Endometrial microvascular endothelial cells (primary cell): ENCODE results near the gene DCAF8. TPM values are rescaled to one million over a fixed set of nuclear protein-coding genes. Genes with fewer than 3 reads are reported as not detected.

ENCODE experiments used
- in situ Hi-C: cut with HindIII; loops from 2 replicates; pipeline ENCODE4 v1.10.0; 2017; ENCODE audit warnings: low sequenced_read_pairs, low pct_unique_long_range_greater_than_20kb; ENCODE audit errors: inconsistent ontology term
- total RNA-seq: library from RNA; depleted of rRNA; stranded (reverse); fragments of >200 nt; gene quantifications from one replicate; pipeline ENCODE4 v1.2.3, GENCODE V29; 2015; ENCODE audit errors: inconsistent ontology term

The DCAF8 gene
- total RNA-seq, 1 donor from 2014 or later, result 64.8 TPM

DNA sequence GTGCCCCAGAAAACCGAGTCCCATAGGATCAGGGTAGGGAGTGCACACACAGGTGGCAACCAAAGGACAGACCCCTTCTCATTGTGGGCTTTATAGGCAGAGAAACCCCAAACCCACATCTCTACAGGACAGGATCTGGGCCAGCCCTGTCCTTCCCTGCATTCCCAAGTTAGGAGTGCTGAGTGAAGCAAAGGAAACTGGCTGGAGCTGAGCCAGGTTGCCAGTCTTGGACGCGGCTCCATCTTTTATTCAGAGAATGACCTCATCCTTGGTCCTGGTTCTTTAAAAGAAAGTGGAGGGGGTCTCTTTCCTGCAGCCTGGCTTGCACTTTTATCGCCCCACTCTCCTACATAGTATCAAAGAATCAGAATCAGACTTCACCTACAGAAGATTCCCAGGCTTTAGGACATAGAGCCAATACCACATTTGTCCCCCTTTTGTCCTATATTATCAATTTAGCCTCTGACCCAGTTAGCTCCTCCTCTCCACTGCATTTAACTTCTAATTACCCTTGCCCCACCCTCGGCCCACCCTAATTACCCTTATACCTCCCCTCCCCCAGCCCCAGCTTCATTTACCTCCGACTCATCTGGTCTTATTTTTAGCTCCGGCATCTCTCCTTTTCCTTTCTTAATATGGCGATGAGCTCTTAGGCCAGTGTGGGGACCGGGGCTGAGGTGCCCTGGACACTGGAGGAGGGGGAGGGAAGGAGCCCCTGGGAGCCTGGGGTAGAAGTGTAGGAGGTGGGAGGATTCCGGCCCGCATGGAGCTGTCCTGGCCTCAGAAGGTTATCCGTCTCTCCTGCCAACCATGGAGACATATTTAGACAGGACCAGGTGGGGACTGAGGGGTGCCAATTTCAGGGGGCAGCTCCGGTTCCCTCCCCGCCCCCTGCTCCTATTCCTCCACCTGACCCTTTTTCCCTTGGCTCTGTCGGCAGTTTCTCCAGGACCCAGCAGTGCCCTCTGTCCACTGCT is 72.4 kb downstream of the DCAF8 start, which contains the start of gene CASQ1:
CASQ1 (plus strand) TSS at position 927 of the 977 bp plus-strand sequence. CDS start 177 bp downstream, outside the sequence.
- in situ Hi-C loops, result no loop called here

DNA sequence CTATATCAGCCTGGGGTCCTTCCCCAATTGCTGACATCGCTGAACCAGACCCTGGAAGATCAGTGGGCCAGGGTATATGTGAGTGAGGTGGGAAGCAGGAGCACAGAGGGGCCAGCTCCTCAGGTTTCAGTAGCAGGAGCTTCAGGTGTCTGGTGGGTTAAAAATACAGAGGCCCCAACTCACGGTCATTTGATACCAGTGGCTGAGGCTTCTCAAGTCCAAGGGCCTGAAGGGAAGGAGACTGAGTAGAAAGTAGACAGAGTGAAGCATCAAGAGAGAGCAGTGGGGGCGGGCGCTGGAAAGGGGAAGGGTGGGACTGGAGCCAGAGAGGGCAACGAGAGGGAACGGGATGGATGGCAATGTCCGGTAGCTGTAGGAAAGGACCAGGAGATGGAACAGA is 74.0 kb downstream of the DCAF8 start:
- in situ Hi-C loops, result no loop called here

DNA sequence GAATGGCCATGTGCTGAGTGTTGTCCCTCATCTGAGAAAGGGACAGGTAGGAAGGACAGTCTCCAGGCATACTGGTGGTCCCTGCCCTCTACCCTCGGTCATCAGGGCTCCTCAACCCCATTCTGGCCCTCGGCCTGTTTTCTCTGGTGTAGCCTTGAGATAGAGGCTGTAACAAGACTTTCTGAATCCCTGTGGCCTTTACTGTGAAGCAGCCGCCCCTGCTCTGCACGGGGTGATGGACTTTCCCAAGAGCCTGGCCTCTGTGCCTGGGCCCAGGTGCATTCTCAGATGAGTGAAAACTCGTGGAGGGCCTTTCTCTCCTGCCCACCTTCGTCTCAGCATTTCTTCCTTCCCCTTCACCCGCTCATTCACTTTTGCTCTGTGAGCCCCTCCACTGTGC is 74.9 kb downstream of the DCAF8 start:
- in situ Hi-C loops, result no loop called here

DNA sequence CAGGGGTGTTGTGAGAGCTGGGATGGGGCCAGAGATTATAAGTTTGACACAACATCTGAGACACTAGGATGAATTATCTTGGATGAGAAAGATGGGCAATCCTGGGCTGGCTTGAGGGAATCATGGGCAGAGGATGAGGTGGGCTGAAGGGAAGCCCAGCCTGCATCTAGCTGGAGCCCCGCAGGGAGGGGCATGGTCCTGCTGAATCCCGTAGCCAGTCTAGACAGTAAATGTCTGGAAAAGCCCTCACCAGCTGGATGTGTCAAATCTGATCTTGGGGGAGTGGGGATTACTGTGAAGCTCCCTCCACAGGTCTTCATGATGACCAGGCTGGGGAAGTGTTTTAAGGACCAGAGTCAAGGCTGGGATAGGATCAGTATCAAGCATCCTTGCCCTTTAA is 75.6 kb downstream of the DCAF8 start:
- in situ Hi-C loops, result no loop called here

DNA sequence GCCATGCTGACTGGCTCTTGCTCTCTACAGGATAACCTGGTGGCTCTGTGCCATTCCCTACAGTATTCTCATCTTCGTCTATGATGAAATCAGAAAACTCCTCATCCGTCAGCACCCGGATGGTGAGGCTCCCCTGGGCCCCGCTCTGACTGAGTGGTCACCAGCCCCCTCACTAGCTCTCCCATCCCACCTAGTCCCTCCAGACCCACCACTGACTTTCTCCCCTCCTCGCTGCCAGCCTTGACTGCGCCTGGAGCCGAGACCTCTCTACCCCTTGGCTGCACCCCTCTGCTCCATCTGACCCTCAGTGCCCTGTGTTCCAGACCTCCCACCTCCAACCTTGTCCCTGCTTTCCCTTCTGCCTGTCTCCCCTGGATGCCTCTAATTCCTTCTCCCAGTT is 76.1 kb downstream of the DCAF8 start:
- in situ Hi-C loops, result no loop called here

DNA sequence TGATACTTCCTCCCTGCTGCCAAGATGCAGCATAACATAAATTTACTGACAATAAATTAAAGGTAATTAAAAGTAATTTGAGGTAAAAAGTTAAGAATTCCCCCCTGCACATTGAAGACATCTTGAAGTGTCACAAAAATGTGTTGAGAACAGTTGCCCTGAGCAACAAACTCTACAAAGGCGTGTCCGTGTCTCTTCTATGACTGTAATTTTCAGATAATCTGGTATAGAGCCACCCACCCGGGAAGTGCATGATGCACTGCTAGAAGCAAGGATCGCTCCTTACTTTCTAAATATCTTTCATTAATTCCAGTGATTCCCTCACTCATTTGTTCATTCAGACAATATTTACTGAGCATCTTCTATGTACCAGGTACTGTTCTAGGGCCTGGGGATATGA is 83.0 kb downstream of the DCAF8 start:
- in situ Hi-C loops, result no loop called here

DNA sequence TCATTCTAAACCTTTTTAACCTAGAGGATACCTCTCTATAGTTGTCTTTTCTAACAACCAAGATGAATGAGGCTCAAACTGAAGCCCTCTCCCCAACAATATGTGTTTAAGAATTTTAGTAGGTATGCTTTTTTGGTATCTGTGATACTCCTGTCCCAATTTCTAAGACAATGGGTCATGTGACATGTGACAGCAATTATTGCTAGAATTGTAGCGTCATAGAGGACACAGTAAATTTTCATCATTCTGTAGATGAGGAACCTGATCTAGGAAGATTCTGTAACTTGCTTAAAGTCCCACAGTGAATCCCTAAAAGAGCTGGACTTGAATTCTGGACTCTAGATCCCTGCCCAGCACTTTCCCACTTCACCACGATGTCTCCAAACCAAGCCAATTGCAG is 83.6 kb downstream of the DCAF8 start:
- in situ Hi-C loops, result no loop called here

DNA sequence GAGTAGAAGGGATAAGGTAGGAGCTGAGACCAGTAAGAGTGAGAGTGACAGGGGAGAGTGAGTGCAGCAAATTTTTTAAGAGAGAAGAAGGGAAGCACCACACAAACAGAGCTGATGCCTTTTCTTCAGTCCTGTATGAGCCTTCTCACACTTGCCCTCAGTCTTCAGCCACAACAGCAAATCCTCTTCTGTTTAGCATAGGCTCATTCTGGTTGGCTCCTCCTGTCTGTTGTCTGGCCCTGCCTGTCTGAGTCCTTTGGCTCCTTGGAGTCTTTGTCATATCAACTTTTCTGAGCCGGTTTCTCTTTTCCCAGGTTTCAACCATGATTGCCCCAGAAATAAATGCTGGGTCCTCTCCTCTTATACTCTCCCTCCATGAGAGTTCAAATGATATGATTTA is 84.7 kb downstream of the DCAF8 start:
- in situ Hi-C loops, result no loop called here

DNA sequence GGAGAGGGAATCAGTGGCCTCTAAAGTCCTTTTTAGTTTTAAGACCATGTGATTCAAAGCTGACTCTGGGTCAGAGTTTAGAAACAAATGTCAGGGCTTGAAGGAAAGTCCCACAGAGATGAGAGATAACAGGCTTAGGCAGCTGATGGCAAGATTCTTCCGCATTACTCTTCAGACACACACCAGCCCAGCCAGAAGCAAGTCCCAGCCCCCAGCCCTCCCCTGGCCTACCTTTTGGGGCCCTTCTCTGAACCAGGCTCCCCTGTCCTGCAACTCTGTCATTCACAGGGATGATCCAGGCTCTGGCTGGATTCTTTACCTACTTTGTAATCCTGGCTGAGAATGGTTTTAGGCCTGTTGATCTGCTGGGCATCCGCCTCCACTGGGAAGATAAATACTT is 85.1 kb downstream of the DCAF8 start:
- in situ Hi-C loops, result no loop called here

DNA sequence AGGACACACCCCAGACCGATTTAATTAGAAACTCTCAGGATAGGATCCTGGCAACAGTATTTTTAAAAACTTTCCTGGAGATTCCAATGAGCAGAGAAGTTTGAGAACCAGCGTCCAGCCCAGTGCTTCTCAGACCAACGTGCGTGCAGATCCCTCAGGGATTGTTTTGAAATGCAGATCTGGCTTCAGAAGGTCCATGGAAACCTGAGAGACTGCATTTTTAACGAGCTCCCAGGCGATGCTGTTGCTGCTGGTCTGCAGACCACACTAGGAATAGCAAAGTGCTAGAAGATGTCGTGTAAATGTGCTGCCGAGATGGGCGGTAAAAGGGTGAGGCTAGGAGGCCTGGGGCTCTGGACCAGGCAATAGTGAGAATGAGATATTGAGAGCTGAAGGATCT is 90.4 kb downstream of the DCAF8 start:
- in situ Hi-C loops, result no loop called here

DNA sequence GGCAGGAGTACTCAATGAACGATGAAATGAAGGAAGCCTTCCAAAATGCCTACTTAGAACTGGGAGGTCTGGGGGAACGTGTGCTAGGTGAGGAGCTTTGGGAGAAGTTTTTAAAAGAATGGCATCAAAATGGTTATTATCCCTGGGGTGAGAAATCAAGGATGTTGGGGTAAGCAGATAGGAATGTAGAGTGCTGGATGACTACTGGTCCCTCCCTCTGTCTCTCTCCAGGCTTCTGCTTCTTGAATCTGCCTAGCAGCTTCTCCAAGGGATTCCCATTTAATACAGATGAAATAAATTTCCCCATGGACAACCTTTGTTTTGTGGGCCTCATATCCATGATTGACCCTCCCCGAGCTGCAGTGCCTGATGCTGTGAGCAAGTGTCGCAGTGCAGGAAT is 91.0 kb downstream of the DCAF8 start:
- in situ Hi-C loops, result no loop called here

DNA sequence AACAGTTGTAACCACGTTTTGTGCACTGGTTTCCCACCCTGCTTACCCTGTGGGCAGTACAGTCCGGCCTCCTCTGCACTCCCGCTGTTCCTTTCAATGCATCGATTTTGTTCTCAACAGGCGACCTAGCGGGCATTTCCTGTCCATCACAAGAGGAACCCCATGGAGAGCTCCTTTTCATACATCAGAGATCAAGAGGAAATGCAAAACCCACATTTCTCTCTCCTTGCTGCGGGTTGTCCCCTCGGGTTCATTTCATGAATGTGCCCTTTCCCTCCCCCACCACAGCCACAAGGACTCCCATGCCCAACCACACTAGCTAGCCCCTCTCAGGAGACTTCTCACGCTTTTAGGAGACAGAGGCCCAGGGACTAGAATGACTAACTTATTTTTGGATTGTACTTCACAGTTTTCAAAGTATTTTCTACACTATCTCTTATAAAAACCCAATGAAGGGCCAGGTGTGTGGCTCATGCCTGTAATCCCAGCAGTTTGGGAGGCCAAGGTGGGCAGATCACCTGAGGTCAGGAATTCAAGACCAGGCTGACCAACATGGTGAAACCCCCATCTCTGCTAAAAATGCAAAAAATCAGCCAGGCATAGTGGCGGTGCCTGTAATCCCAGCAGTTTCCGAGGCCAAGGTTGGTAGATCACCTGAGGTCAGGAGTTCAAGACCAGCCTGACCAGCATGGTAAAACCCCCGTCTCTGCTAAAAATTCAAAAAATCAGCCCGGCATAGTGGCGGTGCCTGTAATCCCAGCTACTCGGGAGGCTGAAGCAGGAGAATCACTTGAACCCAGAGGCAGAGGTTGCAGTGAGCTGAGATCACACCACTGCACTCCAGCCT is 92.6 kb downstream of the DCAF8 start:
- in situ Hi-C loops, result no loop called here

DNA sequence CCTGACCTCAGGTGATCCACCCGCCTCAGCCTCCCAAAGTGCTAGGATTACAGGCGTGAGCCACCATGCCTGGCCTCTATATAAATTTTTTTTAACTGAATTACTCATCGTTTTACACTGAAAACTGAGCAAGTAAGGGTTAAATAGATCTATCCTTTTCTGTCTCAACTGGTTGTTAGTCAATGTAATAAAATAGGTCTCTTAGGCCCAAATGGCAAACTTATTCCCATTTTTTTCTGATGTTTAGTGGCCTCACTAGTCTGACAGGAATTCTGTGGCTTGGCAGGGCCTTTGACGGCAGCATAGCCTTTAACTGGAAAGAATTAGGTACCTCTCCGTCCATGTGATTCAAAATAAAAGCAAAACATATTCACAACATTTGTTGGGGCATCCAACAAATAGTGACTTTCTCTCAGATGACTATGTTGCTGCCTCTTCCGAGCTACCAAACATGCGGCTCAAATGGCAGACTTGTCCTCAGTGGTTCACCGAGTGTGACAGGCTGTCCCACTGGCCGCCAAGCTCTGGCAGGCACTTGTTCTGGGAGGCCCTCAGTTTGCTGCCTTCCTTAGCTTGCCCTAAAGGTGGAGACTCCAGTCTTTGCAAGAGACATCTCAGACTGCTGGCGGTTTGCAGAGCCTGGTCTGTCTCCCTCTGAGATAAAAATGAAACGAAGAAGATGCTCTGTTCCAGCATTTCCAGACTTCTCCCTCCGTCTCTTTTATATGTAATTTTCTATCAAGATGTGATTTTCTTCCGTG is 93.6 kb downstream of the DCAF8 start:
- in situ Hi-C loops, result no loop called here

DNA sequence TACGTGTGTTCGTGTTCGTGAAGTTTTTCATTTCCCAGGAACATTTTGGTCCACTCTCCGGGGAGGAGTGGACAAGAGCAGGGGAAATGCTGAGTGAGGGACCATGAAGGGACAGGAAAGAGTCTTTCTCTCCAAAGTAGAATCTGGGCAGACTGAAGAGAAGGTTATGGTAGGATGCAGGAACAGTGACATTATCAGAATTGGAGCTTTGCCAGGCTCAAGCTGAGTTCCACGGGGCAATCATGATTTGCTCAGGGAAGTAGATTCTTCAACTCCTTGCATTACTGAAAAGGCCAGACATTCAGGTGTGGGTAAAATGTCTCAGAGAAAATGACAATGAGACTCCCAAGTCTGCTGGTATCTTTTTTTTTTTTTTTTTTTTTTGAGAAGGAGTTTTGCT is 94.3 kb downstream of the DCAF8 start:
- in situ Hi-C loops, result no loop called here

DNA sequence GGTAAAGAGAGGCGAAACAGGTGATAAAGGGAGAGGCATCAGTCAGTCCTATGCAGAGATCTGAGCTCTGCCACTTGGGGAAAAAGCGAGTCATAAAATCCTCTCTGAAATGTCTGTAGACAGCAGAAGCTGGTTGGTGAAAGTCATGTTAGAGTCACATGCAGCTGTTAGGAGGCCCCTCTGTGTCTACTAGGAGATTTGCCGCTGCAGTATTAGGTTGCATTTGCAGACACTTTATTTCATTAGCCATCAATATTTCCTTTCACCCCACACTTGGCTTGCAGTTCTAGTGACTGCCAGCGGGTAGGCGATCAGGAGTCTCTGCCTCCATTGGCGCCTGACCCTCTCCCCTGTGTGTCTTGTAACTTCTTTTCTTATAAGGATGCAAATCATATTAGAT is 94.8 kb downstream of the DCAF8 start:
- in situ Hi-C loops, result no loop called here

DNA sequence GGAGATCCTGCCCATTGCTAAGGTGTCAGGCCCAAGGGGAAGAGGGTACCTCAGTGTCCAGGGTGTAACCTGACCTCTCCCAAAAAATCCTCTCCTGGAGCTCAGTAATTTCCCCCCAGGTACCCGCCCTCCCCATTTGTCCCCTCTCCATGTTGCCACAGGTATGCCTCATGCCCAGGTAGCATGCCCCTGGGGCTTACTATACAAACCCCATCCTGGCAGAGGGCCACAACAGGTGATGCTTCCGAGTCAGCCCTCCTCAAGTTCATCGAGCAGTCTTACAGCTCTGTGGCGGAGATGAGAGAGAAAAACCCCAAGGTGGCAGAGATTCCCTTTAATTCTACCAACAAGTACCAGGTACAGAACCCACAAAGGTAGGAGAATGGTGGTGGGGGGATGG is 95.3 kb downstream of the DCAF8 start:
- in situ Hi-C loops, result no loop called here

DNA sequence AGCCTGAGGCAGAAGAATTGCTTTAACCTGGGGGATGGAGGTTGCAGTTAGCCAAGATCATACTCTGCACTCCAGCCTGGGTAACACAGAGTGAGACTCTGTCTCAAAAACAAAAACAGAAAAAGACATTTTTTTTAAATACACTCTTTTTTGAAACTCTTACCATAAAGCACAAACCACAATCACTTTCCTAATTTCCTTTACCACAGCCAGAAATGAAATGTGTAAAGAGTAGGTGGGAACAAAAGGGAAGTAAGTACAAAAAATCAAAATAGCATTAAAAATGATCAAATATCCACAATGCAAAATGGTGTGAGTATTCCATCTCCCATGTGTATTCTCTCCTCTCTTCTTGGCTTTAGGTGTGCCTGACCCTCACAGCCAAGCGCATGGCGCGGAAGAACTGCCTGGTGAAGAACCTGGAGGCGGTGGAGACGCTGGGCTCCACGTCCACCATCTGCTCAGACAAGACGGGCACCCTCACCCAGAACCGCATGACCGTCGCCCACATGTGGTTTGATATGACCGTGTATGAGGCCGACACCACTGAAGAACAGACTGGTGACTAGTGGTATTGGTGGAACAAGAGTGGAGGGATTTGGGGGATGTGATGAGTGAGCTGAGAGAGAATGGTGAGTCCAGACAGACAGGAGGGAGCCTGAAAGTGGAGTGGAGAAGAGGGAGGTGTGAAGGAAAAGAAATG is 96.0 kb downstream of the DCAF8 start:
- in situ Hi-C loops, result no loop called here
